Activated CD8-positive, alpha-beta memory T cell treated with anti-CD3 and anti-CD28 coated beads for 4 hours (primary cell): ENCODE results near the gene F13A1.
"Not testable (repeated sequence)": the region's sequence is repeated elsewhere in the genome, so short reads cannot be mapped to it uniquely, and the experiment has no call there.

Experiments used
- DNase-seq, 2 donors: peaks; one replicate each; pipeline ENCODE4 v3.0.0-alpha.2; 2020; ENCODE audit warnings: low read depth in 2 of 2

Gene F13A1

DNA sequence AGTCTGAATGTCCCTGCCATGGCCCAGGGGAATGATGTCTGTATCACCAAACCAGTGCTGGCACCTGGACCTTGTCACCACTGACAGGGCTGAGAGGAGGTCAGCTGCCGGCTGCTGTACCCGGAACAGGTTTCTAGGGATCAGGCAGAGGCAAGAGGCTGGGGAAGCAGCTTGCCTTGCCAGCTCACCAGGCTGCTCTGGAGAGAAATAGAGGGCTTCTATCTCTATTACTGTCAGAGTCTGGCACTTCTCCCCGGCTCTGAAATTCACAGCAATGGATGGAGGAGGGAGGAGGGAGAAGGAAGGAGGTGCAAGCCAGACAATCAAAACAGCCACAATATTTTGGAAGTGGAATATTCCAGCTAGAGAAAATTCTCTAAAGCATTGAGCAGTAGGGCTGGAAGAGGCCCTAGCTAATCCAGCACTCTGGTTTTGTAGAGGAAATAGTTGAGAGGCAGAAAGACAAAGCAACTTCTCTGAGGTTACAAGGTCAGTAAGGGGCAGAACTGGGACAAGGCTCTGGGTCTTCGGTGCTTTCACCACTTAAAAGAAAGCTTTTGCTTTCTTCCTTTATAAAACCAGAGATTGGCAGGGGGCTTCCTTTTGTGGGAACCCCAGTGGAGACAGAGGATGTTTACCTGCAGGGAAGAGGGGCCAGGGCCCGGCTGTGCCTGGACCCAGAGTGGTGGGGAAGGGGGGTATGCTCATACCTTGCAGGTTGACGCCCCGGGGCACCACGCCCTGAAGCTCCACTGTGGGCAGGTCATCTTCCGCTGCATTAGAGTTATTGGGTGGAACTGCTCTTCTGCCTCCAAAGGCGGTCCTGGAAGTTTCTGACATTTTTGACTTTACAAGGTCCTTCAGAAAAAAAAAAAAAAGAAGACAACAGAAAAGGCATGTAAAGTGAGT is 2.4 kb downstream of the F13A1 start:
- DNase-seq, result no peak

DNA sequence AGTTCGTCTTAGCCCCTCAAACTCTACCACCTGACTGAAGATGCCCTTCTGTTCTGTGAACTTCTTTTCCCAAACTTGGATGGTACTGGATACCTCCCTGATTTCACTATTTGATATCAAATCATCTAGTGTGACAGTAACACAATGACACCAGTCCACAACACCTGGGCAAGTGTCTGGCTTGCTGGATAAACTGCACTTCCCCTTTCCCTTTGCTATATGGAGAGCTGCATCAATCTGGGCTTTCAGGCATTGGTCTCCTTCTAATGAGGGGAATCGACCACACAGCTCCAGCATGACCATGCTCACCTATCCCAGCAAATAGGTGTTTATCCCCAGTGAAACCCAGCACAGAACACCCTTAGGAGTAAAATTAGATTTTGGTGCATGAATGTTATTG is 3.1 kb downstream of the F13A1 start:
- DNase-seq, result no peak

DNA sequence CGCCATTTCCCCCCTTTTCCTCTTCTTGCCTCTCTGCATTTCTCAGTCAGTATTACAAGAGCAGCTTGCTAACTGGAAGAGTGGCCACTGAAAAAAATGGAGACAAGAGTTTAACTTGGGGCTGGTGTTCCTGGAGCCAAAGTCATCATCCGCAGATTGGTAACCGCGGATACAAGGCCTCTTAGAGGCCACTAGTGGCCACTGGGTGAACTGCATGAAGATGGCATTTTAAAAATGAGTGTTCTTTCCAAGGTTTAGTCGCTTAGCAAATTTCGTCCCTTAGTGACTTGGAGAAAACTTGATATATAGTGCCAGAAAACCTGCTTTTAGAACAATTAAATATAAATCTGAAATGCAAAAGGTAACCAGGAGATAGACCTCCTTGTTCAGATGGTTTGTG is 4.8 kb downstream of the F13A1 start:
- DNase-seq, result no peak

DNA sequence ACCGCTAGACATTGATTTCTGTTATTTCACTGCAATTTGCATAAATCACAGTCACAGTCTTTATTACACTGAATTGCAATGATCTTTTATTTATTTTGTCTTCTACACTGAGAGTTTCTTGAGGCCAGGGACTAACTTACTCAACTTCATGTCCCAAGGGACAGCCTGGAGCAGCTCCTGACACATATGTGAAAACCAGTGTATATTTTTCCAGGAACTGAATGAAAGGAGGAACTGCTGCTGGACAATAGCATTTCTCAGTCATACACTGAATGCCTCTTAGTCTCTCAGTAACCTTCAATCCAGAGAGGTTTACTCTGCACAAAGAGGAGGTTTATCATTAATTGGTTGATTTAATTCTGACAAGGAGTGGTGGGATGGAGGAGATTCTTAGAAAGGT is 5.9 kb downstream of the F13A1 start:
- DNase-seq, result no peak

GRCh38 chr6:6312901-6313441 is 7.5 kb downstream of the F13A1 start:
- DNase-seq, result no peak

- no peak for DNase-seq
Observed at GRCh38 chr6:6305575-6305974, 14.9 kb downstream of the F13A1 start.

DNA sequence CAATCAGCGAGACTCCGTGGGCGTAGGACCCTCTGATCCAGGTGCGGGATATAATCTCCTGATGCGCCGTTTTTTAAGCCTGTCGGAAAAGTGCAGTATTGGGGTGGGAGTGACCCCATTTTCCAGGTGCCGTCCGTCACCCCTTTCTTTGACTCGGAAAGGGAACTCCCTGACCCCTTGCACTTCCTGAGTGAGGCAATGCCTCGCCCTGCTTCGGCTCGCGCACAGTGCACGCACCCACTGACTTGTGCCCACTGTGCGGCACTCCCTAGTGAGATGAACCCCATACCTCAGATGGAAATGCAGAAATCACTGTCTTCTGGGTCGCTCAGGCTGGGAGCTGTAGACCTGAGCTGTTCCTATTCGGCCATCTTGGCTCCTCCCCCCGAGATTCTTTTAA is 20.1 kb downstream of the F13A1 start:
- DNase-seq, result not testable (repeated sequence)

DNA sequence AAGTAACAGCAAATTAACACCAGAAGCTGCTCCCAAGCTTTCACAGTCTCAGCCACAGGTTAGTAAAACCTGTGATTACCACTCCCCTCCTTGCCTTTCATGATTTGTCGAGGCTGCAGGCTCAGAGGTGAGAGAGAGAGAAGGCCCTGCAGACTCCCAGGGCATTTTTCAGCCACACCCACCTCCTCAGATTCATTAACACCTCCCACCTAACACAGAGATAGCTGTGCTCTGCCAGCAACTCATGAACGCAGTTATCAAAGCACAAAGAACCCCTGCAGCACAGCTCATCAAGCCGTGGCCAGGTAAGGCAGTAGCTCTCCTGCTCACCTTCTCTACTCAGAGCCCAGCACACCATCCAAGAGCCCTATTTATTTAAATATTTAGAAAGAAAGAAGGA is 27.1 kb downstream of the F13A1 start:
- DNase-seq, result no peak

DNA sequence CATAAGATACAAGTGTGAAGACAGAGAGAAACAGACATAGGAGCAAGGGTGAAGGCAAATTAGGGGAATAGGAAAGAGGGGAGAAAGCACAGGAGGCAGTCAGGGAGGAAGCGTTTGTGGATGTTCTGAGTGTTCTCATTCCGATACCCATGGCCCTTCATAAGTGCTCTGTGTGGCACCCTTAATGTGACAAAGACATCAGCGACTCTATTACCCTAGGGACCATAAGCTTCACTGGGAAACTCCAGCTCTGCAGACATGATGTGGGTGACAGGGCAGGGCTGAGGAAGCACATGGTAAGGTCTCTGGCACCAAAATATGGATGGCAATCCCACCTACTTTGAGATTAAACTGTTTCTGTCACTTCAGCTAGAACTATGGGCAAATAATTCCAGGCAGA is 33.0 kb downstream of the F13A1 start:
- DNase-seq, result no peak

DNA sequence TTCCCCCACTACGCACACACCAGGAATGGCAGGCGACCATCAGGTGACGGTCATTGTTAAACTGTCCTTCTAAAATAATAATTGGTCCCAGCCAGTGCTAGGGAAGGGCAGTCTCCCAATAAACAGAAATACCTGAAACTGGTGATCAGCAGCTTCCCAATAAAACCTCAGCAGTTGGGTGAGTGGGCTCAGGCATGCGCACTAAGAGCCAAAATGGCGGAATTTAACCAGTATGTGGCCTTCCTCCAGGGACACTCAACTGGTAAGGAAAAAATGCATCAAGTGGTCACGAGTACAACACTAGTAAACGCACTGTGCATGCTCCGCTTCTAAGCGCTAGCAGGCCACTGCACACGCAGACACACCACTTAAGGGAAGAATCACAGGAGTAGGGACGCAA is 34.8 kb downstream of the F13A1 start:
- DNase-seq, result no peak

- no peak for DNase-seq
Observed at GRCh38 chr6:6284221-6284966, 36.1 kb downstream of the F13A1 start.

GRCh38 chr6:6283746-6284145 is 36.7 kb downstream of the F13A1 start:
- DNase-seq, result no peak

DNA sequence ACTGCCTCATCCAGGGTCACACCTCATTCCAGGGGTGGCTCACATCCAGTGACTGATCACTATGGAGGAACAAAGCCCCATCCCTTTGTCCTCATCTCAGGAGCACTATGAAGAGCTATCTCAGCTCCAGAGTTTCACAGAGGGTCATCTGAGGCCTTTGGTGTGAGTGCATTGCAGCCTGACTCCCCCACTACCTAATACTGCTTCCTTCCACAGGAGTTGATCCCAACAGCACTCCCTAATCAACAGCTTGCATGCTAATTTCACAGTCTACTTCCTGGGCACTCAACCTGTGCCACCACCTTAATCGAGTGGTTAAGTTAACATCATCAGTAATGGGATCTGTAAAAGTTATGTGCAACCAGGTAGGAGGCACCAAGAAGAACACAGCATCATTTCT is 37.7 kb downstream of the F13A1 start:
- no peak for DNase-seq

- DNase-seq, result no peak
Observed at GRCh38 chr6:6277413-6277812, 43.0 kb downstream of the F13A1 start.

DNA sequence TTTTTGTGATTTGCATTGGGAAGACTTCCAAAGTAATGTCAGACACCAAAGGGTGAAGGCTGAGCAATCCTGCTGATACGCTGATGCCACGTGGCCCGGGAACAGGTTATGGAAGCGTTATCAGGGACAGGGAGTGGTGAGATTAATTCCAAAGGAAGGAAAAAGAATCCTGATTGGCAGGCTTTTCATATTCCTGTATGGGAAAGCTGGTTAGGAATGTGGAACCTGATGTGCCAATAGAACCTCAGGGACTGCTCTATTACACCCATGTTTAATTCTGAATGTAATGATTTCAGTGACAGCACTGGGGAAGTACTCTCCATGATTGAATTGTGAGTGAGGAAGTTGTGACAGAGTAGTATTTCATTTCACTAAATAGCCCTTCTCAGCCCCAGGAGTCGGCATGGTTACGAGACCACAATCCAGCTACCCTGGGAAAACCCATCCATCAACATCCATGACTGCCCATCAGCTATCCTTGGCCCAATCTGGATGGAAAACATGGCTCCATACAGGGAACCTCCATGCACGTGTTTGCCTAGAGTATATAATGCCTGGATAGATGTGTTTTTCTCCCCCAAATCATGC is 49.4 kb downstream of the F13A1 start:
- no peak for DNase-seq

GRCh38 chr6:6260196-6260722 is 60.2 kb downstream of the F13A1 start:
- DNase-seq, result no peak

GRCh38 chr6:6256886-6257285 is 63.6 kb downstream of the F13A1 start:
- no peak for DNase-seq

DNA sequence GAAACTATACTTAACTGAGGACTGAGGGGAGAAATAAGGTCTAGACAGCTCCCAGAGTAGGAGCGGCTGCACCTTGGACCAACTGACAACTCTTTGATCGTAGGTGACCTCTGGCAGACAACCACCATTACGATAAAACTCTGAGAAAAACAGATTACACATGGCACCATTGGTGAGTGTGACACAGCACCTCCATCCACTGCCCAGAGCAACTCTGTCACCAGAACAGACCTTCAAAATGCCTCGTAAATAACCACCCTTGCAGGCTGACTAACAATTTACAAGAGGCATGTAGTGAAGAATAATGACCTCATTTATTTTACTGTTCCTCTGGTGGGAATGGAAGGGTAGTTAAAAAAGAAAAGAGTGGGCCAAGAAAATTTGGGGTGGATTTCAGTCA is 64.2 kb downstream of the F13A1 start:
- DNase-seq, result no peak

GRCh38 chr6:6251555-6252280 is 68.7 kb downstream of the F13A1 start:
- no peak for DNase-seq

- no peak for DNase-seq
Observed at GRCh38 chr6:6248651-6249050, 71.8 kb downstream of the F13A1 start.

DNA sequence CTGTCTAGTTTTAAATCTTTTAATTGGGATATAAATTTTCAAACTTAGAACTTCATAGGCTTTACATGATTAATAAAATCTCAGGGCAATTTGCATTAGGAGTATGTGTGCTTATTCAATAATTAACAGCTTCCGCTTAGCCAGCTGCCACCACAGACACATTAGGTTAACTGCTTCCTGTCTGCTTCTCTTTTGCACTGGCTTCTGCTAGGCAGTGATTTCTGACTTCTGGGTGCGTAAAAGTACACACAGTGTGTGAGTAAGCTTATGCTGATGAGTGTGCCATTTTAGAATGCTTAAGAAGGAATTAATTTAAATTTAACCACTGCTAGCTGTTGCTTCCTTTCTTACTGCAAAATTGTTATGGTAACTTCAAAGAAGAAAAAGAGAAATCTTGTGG is 73.9 kb downstream of the F13A1 start:
- DNase-seq, result no peak

DNA sequence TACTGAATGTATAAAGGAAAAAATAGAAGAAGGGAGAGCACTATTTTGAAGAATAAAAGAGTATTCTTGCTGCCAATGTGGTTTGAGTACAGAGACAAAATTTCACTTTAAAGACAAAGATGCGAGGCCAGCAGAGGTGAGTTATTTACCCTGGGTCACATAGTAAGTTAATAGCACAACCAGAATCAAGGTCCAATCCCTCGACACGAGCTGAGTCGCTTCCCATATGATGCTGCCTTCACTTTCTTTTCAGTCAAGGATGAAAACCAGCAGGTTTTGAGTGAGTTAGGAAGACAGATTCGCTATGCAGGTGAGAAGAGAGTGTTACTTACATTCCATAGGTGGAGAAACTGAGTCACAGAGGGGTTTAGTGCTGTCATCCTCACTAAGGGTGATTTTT is 75.8 kb downstream of the F13A1 start:
- no peak for DNase-seq
